A549 (cell line): ENCODE data around the gene MTRR.

Experiments
- CHD4 ChIP-seq: fragments of 200-600 bp; sonication (generic); IDR thresholded peaks from 2 replicates; pipeline ENCODE4 v1.6.1; 2016; ENCODE audit warnings: antibody characterized with exemption, mild to moderate bottlenecking, borderline replicate concordance
- EHMT2 ChIP-seq: fragments of 200-600 bp; sonication (generic); IDR thresholded peaks from 2 replicates; pipeline ENCODE4 v1.6.1; 2016; ENCODE audit warnings: antibody characterized with exemption, low read depth, mild to moderate bottlenecking, moderate library complexity
- ESRRA ChIP-seq: fragments of 150-350 bp; IDR thresholded peaks from 2 replicates; pipeline ENCODE4 v1.6.1; 2014; ENCODE audit warnings: mild to moderate bottlenecking, low read length, borderline replicate concordance
- MAZ ChIP-seq: fragments of 150-350 bp; IDR thresholded peaks from 2 replicates; pipeline ENCODE4 v1.6.1; 2014; ENCODE audit warnings: antibody characterized with exemption, low read depth, low read length, borderline replicate concordance
- POLR2A ChIP-seq: IDR thresholded peaks from 2 replicates; pipeline ENCODE4 v1.6.1; 2012; ENCODE audit warnings: mild to moderate bottlenecking, low read length
- POLR2AphosphoS2 ChIP-seq: conservative IDR thresholded peaks from 2 replicates; pipeline ENCODE4 v1.6.1; 2012; ENCODE audit warnings: low read length, improper control_type of control experiment, inconsistent platforms
- SMC3 ChIP-seq: fragments of >200 bp; sonication (Bioruptor Twin); formaldehyde crosslinking; IDR thresholded peaks from 3 replicates; pipeline ENCODE4 v1.6.1; 2018; ENCODE audit warnings: inconsistent platforms
- ZFP36 ChIP-seq: fragments of 450-650 bp; IDR thresholded peaks from 2 replicates; pipeline ENCODE4 v1.6.1; 2014; ENCODE audit warnings: borderline replicate concordance; ENCODE audit not compliant: partially characterized antibody
- TF ChIP-seq, protein P1 (sequence below): fragments of >200 bp; sonication (Bioruptor Twin); formaldehyde crosslinking; IDR thresholded peaks from 3 replicates; pipeline ENCODE4 v1.5.1; 2016
- TF ChIP-seq, protein P2 (sequence below): fragments of 250-450 bp; sonication (Bioruptor Pico); IDR thresholded peaks from 2 replicates; pipeline ENCODE4 v1.5.0; 2021; ENCODE audit warnings: mild to moderate bottlenecking, moderate library complexity, borderline replicate concordance
- TF ChIP-seq, protein P3 (sequence below): fragments of 200-600 bp; sonication (generic); IDR thresholded peaks from 2 replicates; pipeline ENCODE4 v1.6.1; 2016; ENCODE audit warnings: antibody characterized with exemption, mild to moderate bottlenecking, moderate library complexity
- TF ChIP-seq, protein P4 (sequence below): IDR thresholded peaks from 2 replicates; pipeline ENCODE4 v1.6.1; 2012; ENCODE audit warnings: low read depth, borderline replicate concordance

DNA sequence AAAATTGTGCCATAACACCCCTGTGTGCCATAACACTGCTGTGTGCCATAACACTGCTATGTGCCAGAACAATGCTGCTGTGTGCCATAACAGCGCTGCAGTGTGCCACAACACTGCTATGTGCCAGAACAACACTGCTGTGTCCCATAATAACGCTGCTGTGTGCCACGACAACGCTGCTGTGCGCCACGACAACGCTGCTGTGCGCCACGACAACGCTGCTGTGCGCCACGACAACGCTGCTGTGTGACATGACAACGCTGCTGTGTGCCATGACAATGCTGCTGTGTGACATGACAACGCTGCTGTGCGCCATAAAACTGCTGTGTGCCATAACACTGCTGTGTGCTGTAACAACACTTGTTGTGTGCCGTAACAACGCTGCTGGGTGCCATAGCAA, 44.0 kb upstream of the MTRR start:
- TF ChIP-seq POLR2A (no peak), ESRRA (no peak), EHMT2 (no peak), ZFP36 (no peak), SMC3 (no peak), POLR2AphosphoS2 (no peak), MAZ (no peak), CHD4 (no peak)
- TF ChIP-seq, protein P1, sequence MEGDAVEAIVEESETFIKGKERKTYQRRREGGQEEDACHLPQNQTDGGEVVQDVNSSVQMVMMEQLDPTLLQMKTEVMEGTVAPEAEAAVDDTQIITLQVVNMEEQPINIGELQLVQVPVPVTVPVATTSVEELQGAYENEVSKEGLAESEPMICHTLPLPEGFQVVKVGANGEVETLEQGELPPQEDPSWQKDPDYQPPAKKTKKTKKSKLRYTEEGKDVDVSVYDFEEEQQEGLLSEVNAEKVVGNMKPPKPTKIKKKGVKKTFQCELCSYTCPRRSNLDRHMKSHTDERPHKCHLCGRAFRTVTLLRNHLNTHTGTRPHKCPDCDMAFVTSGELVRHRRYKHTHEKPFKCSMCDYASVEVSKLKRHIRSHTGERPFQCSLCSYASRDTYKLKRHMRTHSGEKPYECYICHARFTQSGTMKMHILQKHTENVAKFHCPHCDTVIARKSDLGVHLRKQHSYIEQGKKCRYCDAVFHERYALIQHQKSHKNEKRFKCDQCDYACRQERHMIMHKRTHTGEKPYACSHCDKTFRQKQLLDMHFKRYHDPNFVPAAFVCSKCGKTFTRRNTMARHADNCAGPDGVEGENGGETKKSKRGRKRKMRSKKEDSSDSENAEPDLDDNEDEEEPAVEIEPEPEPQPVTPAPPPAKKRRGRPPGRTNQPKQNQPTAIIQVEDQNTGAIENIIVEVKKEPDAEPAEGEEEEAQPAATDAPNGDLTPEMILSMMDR = no peak
- TF ChIP-seq, protein P2, sequence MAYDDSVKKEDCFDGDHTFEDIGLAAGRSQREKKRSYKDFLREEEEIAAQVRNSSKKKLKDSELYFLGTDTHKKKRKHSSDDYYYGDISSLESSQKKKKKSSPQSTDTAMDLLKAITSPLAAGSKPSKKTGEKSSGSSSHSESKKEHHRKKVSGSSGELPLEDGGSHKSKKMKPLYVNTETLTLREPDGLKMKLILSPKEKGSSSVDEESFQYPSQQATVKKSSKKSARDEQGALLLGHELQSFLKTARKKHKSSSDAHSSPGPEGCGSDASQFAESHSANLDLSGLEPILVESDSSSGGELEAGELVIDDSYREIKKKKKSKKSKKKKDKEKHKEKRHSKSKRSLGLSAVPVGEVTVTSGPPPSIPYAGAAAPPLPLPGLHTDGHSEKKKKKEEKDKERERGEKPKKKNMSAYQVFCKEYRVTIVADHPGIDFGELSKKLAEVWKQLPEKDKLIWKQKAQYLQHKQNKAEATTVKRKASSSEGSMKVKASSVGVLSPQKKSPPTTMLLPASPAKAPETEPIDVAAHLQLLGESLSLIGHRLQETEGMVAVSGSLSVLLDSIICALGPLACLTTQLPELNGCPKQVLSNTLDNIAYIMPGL (CRISPR knock-in tag) = no peak
- TF ChIP-seq, protein P3, sequence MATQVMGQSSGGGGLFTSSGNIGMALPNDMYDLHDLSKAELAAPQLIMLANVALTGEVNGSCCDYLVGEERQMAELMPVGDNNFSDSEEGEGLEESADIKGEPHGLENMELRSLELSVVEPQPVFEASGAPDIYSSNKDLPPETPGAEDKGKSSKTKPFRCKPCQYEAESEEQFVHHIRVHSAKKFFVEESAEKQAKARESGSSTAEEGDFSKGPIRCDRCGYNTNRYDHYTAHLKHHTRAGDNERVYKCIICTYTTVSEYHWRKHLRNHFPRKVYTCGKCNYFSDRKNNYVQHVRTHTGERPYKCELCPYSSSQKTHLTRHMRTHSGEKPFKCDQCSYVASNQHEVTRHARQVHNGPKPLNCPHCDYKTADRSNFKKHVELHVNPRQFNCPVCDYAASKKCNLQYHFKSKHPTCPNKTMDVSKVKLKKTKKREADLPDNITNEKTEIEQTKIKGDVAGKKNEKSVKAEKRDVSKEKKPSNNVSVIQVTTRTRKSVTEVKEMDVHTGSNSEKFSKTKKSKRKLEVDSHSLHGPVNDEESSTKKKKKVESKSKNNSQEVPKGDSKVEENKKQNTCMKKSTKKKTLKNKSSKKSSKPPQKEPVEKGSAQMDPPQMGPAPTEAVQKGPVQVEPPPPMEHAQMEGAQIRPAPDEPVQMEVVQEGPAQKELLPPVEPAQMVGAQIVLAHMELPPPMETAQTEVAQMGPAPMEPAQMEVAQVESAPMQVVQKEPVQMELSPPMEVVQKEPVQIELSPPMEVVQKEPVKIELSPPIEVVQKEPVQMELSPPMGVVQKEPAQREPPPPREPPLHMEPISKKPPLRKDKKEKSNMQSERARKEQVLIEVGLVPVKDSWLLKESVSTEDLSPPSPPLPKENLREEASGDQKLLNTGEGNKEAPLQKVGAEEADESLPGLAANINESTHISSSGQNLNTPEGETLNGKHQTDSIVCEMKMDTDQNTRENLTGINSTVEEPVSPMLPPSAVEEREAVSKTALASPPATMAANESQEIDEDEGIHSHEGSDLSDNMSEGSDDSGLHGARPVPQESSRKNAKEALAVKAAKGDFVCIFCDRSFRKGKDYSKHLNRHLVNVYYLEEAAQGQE = no peak
- TF ChIP-seq, protein P4, sequence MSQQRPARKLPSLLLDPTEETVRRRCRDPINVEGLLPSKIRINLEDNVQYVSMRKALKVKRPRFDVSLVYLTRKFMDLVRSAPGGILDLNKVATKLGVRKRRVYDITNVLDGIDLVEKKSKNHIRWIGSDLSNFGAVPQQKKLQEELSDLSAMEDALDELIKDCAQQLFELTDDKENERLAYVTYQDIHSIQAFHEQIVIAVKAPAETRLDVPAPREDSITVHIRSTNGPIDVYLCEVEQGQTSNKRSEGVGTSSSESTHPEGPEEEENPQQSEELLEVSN = no peak
